ENCODE results near the gene RAPGEF6.

The RAPGEF6 gene

DNA sequence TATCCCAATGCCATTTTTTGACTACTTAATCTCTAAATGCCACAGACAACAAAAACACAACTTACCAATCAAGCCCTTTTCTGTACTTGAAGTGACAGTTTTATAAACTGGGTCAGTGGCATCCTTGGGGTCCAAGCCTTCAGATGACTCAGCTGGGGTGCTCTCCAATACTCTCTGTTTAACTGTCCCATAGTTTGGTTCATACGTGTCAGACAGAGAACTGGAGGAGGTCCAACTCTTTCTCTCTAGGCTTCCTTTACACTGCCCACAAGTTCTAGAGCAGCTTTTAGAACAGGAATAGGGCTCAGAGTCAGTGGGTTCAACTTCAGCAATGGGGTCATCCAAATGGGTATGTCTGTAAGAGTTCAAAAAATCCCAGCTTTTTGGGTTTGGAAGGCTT, 204.2 kb downstream of the RAPGEF6 start:
- TF ChIP-seq CTCF (IDR thresholded peaks at IDR 0.05; ENCODE audit: extremely low read depth, missing control alignments), result no peak
- DNase-seq (ENCODE audit: low spot score), result no peak

GRCh38 chr5:131426011-131426410, 209.0 kb downstream of the RAPGEF6 start:
- no peak for TF ChIP-seq CTCF (IDR thresholded peaks at IDR 0.05; ENCODE audit: extremely low read depth, missing control alignments)
- no peak for DNase-seq (ENCODE audit: low spot score)

DNA sequence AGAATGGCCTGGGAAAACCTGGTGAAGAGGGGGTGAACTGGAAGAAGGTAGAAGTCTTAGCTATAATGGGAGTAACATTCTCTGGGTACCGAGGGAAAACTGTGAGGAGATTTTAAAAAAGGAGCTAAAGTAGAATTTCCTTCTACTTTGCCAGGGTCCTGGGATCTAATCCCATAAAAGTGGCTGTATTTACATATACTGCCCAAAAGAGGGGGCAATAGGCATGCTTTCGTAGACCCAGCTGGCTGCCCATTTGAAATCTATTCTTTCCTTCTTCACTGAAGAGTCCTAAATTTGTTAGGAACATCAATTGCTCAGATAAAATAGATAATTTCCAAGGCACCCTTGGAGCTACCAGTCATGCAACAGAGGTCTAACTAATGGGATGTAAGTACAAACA, 212.0 kb downstream of the RAPGEF6 start:
- peak; percentile 11 for TF ChIP-seq CTCF (IDR thresholded peaks at IDR 0.05; ENCODE audit: extremely low read depth, missing control alignments)
- no peak for DNase-seq (ENCODE audit: low spot score)

- DNase-seq (ENCODE audit: low spot score), result no peak
Observed at GRCh38 chr5:131419877-131420276, 215.2 kb downstream of the RAPGEF6 start.

DNA sequence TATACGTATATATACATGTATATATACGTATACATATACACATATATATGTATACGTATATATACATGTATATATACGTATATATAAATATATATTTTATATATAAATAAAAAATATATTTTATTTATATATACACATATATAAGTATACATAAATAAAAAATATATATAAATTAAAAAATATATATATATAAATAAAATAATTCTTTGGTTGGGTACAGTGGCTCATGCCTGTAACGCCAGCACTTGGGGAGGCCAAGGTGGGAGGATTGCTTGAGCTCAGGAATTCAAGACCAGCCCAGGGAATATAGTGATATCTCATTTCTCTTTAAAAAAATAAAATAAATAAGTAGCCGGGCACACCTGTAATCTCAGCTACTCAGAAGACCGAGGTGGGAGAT, 216.2 kb downstream of the RAPGEF6 start:
- no peak for DNase-seq (ENCODE audit: low spot score)
- no peak for TF ChIP-seq CTCF (IDR thresholded peaks at IDR 0.05; ENCODE audit: extremely low read depth, missing control alignments)

More at GRCh38 chr5:131419877-131420276, 215.2 kb downstream of the RAPGEF6 start:
- TF ChIP-seq CTCF (IDR thresholded peaks at IDR 0.05; ENCODE audit: extremely low read depth, missing control alignments), result no peak

DNA sequence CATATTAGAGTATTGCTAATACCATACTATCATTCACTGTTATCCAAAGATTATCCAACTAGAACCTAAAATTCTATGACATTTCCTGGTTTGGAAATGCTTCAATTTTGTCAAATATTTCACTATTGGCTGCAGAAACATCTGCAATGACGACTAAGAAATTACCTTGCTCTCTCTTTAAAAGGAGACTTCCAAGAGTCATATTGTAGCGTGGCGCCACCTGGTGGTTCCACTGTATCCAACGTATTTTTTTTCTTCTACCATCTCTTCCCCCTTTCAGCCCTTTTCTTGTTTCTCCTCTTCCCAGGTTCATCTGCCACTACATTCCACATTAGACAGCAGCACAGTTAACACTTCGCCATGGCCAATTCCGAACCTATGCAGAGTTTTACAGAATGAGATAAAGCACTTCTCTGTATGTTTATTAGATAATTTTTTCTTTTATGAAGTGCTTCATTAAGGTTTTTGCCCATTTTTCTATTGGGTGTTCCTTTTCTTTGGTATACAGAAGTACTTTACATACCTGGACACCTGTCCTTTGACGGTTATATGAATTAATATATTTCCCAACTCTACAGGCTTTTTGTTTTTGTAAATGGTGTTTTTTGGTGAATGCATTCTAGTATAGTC, 217.7 kb downstream of the RAPGEF6 start:
- peak; percentile 63 for TF ChIP-seq CTCF (IDR thresholded peaks at IDR 0.05; ENCODE audit: extremely low read depth, missing control alignments)
- peak; percentile 46 for DNase-seq (ENCODE audit: low spot score)

DNA sequence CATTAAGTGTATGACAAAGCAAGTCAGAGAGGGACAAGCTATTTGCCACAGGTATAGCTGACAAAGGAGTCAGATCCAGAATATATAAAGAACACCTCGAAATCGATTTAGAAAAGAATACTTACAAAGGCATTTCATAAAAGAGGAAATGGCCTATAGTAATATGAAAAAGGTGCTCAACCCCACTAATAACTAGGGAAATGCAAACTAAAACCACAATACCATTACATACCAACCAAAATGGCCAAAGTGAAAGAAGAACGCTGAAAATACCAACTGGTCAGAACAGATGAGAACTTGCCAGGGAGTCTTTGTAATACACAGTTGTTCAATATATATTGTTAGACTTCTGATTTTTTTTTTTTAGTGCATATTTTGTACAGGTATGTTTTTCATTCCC, 218.3 kb downstream of the RAPGEF6 start:
- no peak for TF ChIP-seq CTCF (IDR thresholded peaks at IDR 0.05; ENCODE audit: extremely low read depth, missing control alignments)
- DNase-seq (ENCODE audit: low spot score), result peak; percentile 17

Measured in GM20000 (cell line).